DOHH2 (cell line): ENCODE results near the gene LRRC4C.

Source experiments
- EZH2phosphoT487 ChIP-seq: fragments of 200-600 bp; sonication (generic); IDR thresholded peaks from 2 replicates; pipeline ENCODE4 v1.6.1; 2017; ENCODE audit warnings: borderline replicate concordance, mild to moderate bottlenecking, antibody characterized with exemption, low read length, moderate library complexity, mixed read lengths
- TF ChIP-seq, protein P1 (sequence below): fragments of 200-600 bp; sonication (generic); IDR thresholded peaks from one replicate; pipeline ENCODE4 v1.5.1; 2014; ENCODE audit warnings: antibody characterized with exemption, mild to moderate bottlenecking, low read depth, low read length; ENCODE audit not compliant: poor library complexity, severe bottlenecking

DNA sequence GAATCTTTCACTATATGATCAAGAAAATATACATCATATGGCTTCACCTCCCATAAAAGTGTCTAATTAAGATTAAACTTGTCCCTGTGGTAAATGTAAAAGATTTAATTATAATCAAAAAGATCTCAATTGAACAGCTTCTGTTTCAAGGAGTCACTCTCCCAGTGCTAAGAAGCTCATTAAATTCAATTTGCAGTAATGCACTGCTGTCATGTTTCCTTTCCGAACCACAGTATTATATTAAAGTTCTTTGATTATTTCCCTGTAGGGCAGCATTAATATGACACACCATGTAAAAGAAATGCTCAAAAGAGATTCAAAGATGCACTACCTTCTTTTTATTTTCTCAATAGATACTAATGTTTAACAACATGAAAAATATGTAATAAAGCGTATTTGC lies 758.4 kb downstream of the LRRC4C start:
- TF ChIP-seq, protein P1, sequence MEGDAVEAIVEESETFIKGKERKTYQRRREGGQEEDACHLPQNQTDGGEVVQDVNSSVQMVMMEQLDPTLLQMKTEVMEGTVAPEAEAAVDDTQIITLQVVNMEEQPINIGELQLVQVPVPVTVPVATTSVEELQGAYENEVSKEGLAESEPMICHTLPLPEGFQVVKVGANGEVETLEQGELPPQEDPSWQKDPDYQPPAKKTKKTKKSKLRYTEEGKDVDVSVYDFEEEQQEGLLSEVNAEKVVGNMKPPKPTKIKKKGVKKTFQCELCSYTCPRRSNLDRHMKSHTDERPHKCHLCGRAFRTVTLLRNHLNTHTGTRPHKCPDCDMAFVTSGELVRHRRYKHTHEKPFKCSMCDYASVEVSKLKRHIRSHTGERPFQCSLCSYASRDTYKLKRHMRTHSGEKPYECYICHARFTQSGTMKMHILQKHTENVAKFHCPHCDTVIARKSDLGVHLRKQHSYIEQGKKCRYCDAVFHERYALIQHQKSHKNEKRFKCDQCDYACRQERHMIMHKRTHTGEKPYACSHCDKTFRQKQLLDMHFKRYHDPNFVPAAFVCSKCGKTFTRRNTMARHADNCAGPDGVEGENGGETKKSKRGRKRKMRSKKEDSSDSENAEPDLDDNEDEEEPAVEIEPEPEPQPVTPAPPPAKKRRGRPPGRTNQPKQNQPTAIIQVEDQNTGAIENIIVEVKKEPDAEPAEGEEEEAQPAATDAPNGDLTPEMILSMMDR: no peak
- no peak for TF ChIP-seq EZH2phosphoT487
